ENCODE measurements around the gene CAPN10.
A peak's percentile ranks its signal among the peaks of the same experiment; 100 is the strongest.

The CAPN10 gene

DNA sequence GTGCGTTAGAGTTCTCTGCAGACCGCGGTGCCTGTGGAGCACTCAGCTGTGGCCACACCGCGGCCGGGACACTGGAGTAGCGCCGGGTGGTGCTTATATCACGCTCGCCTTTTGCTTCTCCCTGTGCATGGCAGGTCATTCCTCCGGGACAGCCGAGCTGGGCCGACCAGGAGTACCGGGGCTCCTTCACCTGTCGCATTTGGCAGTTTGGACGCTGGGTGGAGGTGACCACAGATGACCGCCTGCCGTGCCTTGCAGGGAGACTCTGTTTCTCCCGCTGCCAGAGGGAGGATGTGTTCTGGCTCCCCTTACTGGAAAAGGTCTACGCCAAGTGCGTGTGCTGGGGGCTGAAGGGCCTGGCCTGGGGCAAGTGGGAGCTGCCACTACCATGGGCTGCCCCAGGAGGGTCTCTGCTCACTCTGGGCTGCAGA is 4.2 kb downstream of the CAPN10 start:
- DNase-seq = no peak

DNA sequence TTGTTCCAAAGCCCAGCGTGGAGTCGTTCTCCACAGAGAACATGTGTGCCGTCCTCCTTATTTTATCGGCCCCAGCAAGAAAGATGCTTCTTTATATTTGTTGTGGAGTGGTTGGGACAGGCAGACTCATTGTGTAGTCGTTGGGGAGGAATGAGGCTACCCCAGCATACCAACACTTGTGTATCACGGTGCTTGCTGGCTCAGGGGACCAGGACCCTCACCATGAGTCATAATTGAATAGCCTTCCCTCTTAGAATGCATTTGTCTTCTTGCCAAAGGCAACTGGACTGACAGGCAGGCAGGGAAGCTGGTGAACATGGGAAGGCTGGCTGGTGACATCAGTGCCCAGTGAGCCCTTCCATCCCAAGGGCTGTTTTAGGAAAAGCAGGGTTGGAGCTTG is 4.7 kb downstream of the CAPN10 start:
- no peak for DNase-seq

DNA sequence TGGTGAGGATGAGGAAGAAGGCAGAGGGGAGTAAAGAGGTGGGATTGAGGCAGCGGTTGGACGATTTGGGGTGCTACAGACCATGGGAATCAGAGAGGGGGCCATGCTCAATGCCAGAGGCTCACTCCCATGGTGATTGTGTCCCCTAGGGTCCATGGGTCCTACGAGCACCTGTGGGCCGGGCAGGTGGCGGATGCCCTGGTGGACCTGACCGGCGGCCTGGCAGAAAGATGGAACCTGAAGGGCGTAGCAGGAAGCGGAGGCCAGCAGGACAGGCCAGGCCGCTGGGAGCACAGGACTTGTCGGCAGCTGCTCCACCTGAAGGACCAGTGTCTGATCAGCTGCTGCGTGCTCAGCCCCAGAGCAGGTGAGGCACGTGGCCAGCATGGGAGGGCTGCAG is 5.2 kb downstream of the CAPN10 start:
- DNase-seq = no peak

DNA sequence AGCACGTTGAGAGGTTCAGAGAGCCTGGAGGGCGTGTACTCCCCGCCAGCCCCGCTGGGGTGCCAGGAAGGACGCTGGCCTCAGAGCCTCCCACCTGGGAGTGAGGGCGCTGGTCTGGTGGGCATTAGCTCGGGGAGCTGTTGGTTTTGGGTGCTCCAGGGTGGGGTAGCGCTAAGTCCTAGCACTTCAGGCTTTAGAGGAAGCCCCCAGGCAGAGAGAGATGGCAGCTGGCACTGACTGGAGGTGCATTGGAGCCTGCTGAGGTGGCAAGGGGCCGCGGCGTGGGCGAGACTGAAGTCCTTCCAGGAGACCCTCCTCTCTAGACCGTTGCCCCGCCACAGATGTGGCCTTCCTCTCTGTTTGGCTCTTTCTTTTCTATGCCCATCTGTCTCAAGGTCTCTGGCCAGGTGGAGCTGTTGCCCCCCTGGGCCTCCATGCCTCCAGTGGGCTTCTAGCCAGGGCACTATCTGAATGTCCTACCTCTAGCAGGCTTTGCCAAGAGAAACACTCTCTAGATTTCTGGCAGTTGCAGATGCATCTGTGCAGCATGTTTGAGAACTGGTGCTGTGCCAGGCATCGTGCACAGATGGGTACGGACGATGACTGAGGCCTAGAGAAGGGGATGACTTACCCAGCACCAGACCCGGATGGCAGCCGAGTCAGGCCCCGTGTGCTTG is 6.6 kb downstream of the CAPN10 start:
- DNase-seq = no peak

DNA sequence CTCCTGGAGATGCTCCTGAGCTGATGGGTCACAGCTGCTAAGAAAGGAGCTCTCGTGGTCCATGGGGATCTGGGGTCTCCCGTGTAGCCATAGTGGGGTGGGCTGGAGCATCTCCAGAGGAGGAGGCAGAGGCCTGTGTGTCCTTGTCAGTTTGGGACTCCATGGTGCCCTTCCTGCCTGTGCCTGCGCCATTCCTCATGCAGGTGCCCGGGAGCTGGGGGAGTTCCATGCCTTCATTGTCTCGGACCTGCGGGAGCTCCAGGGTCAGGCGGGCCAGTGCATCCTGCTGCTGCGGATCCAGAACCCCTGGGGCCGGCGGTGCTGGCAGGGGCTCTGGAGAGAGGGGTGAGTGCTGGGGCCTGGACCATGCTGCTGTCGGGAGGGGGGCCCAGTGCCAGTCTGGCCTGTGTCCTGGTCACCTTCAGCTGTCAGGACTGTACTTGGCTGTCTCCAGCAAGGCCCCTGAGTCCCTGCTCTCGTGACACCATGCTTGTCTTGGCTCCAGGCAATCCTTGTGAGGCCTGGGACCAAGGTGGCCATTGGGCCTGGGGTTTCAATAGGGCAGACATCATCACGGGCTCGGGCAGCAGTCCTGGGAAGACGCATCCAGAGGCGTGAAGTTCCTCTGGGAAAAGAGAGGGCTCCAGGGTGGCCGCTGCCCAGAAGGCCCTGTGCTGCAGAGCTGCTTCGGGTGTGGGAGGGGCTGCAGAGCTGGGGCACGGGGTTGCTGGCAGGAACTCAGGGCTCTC is 7.3 kb downstream of the CAPN10 start:
- no peak for DNase-seq

DNA sequence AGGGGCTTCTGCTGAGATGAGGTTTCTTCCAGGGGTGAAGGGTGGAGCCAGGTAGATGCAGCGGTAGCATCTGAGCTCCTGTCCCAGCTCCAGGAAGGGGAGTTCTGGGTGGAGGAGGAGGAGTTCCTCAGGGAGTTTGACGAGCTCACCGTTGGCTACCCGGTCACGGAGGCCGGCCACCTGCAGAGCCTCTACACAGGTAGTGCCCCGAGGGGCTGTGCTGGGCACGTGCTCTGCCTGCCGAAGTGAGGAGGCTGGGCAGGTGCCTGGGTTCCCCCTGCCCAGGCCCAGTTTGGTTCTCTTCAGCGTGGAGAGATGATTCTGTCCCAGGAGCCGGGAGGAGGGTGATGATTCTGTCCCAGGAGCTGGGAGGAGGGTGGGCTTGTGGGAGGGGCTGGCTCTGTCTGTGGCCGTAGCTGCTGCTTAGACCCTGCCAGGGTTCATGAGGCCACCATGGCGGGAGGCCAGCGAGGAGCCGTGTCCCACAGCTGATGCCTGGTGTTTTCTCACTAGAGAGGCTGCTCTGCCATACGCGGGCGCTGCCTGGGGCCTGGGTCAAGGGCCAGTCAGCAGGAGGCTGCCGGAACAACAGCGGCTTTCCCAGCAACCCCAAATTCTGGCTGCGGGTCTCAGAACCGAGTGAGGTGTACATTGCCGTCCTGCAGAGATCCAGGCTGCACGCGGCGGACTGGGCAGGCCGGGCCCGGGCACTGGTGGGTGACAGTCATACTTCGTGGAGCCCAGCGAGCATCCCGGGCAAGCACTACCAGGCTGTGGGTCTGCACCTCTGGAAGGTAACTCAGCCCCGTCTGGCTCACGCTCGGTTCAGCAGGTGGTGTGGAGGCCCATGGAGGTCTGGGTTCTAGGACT is 8.2 kb downstream of the CAPN10 start:
- no peak for DNase-seq

DNA sequence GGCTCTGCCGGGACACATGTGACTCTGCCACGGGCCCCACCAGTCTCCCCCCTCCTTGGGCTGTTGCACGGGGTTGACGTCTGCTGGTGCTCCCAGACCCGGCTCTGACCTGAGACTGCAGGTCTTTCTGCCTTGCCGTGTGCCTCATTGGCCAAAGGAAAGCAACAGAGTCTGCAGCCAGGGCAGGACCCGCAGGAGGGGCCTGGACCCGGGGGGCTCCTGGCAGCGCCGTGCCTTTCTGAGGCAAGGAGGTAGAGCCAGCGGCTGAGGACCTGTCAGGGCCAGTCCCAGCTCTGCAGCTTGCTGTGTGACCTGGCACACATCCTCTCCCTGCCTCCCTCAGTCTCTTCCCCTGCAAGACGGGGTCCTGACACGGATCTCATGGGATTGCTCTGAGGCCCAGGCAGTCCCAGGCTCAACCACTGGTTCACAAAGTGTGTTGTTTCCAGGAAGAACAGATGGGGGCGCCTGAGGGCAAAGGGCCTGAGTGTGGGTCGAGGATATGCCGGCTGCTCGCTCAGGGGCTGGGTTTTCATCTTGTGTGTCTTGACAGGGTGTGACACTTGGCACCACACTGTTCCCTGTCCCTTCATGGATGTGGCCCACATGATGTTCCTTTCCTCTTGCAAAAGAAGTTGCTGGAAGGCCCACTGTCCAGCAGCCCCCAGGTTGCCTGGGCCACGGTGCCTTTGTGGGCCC is 9.0 kb downstream of the CAPN10 start:
- peak; percentile 26 for DNase-seq

DNA sequence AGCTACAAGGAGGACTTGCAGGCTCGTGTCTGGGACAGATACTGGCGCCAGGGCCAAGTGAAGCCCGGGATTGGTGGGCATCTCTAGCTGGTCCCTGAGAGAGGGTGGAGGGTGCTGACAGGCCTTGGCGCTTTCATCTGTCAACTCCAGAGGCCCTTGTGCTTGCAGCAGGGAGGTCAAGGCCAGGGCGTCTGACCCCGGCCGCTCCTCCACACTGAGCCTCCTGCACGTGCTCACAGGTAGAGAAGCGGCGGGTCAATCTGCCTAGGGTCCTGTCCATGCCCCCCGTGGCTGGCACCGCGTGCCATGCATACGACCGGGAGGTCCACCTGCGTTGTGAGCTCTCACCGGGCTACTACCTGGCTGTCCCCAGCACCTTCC is 9.5 kb downstream of the CAPN10 start:
- no peak for DNase-seq

DNA sequence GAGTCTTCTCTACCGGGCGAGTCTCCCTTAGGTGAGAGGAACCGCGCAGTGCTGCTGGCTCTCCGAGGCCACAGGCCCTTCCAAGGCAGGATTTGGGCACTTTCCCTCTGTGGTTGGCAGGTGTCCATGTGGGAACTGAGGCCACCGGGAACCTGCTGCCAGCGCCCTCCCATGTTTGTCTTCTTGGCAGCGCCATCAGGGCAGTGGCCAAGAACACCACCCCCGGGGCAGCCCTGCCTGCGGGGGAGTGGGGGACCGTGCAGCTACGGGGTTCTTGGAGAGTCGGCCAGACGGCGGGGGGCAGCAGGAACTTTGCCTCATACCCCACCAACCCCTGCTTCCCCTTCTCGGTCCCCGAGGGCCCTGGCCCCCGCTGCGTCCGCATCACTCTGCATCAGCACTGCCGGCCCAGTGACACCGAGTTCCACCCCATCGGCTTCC is 10.0 kb downstream of the CAPN10 start:
- DNase-seq = no peak

DNA sequence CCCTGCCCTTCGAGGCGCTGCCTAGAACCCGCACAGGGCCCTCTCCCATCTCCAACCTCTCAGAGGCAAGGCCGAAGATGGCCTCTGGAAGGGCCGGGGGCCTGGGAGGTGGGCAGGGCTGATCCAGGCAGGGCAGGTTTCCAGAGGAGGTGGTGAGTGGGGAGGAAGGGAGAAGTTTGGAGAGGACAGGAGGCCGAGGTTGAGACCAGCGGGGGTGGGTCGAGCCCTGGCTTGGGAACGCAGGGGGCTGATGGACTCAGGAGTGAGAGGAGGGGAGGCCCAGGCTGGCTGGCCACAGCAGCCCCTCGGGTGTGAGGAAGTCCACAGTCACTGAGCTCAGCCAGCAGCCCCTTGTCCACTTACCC is 10.5 kb downstream of the CAPN10 start:
- DNase-seq = no peak

DNA sequence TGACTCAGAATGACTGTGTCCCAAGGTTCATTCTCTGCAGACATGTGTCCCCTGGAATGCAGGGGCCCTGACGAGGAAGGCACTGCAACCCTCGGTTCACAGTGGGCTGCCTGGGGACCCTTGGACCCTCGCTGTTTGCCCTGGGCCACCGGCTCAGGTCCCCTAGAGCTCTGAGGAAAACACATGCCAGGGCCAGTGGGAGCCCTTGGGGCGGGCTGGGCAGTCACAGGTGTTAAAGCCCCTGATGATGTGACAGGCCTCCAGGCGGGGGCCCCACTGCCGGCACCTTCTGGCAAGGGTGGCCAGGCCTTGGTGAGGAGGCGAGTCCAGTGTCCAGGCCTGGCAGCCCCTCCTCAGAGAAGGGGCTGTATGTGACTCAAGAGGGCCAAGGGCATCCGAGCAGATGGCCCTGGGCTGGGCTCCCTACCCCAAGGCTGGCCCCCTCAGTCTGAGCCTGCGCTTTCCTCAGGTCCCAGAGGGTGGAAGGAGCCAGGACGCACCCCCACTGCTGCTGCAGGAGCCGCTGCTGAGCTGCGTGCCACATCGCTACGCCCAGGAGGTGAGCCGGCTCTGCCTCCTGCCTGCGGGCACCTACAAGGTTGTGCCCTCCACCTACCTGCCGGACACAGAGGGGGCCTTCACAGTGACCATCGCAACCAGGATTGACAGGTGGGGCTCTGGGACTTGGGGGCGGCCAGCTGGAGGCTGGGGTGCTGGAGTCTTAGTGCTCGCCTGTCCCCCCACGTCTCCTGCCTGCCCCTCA is 11.1 kb downstream of the CAPN10 start:
- no peak for DNase-seq

DNA sequence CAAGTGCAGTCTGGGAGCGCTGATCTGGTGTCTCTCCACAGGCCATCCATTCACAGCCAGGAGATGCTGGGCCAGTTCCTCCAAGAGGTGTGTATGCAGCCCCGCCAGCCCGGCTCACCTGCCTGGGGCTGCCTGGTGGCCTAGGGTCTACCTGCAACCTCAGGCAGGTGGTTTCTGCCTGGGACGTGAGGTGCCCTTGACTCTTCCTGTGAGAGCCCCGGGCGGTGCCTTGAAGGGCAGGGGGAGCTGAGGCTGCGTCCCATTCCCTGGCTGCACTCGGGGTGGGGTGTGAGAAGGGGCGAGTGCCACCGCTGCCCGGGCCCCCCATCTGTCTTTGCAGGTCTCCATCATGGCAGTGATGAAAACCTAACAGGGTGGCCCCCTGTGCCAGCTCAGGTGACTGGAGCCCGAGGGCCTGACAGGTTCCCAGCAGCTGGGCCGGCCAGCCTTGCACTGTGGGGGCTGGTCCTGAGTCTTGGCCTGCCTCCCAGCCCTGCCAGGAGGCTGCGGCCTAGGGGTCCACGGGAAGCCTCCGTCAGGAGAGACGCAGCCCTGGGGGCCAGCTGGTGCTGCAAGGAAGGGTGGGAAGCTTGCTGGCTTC is 11.9 kb downstream of the CAPN10 start:
- DNase-seq = no peak

DNA sequence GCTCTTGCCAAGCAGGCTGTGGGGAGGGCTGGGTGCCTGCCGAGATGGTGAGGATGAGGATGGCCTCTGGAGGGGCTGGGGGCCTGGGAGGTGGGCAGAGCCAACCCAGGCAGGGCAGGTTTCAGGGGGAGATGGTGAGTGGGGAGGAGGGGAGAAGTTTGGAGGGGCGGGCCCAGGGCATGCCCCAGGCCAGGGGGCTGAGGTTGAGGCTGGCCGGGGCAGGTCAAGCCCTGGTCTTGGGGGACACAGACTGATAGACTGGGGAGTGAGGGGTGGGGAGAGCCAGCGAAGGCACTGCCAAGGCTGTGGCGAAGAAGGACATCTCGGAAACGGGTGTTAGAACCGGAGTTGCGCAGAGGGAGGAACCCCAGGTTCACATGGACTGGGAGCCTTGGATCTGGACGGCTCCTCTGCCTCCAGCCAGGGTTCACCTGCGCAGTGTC is 12.6 kb downstream of the CAPN10 start:
- DNase-seq = no peak

DNA sequence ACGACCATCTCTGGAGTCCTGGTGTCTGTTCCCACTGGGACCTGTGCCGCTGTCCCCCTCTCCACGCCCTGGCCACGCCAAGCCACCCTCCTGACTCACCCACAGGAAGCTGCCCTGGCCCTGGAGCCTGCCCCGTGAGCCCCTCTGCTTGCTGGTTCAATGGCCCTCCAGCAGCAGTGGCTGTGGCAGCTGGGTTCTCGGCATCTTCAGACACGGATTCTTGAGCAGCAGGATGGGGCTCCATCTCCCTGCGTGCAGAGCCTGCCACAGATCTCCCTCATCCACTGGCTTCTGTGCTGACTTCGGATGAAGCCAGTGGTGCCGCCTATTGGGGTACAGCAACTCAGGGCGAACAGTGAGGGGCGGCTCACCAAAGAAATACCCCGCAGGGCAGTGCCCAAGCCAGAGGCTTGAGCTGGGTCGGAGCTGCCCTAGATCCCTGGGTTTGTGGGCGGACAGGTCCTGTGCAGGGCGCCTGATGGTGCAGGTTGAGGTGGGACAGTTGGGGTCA is 14.0 kb downstream of the CAPN10 start:
- DNase-seq = no peak

DNA sequence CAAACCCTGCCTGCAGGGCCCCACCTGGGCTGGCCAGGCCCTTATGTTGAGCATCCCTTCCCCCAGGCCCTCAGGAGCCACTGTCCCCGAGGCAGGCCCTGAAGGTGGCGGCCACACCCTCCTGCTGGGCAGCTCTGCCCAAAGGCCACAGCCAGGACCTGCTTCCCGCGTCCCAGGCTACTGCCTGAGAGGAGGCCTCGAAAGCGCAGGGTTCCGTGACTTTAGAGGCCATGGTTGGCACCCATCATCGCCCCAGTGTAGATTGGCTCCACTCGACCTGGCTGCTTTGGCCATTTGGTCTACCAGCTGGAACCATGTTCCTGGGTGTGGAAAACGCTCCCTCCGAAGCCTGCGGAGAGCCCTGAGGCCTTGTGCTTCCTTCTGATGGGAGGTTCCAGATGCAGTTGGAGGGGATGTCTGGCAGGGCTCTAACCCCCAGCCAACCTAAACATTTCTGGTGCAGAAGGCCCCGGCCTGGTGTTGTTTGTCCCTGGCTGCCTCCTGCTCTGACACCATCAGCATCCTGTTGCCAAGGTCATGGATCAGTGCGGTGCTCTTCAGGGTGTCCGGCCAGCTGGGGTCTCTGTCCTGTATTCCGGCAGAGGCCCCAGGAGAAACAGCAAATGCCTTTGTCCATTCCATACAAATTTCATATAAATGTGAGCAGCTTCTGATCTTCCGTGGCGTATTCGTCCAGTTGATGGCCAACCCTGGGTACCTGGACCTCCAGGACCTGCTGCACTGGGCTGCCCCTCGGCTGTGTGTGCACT is 14.7 kb downstream of the CAPN10 start:
- no peak for DNase-seq

DNA sequence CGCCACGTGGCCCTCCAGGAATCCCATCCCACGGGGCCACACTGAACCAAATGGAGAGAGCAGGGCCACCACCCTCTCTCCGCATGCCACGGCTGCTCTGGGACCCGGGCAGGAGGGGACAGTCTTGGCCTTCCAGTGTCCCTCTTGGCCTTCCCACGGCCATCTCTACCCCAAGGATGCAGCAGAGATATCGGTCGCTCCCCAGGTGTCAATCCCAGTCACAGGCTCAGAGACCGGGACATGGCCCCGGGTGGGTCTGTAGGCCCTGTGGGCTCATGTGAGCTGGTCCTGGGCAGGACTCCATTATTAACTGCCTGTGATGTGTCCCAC is 15.3 kb downstream of the CAPN10 start:
- DNase-seq = no peak

DNA sequence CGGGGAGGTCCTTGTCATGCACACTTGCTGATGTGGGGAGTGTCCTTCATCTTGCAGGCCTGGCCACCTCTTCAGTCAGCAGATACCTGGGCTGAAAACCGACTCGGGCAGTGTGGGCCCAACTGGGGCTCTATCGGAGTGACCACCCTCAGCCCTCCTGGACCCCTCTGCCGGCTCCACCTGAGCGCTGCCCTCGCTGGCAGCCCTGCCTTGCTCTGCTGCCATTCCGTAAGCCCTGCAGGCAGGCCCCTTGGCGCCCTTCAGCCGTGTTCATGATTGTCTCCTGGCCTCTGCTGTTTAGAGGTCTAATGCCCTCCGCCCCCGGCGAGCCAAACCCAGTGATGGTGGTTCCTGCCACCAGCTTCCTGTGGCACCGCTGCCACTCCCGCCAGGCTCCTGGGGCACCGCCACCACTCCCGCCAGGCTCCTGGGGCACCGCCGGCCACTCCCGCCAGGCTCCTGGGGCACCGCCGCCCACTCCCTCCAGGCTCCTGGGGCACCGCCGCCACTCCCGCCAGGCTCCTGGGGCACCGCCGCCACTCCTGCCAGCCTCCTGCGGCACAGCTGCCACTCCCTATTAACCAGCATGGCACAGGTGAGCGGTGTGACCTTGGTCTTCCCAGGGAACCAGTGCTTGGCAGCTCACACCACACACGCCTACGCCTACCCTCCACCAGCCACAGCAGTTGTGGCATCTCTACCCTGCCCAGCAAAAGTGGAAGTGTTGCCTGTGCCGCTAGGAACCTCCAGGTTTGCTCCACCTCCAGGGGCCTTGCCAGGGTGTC is 15.9 kb downstream of the CAPN10 start:
- no peak for DNase-seq

DNA sequence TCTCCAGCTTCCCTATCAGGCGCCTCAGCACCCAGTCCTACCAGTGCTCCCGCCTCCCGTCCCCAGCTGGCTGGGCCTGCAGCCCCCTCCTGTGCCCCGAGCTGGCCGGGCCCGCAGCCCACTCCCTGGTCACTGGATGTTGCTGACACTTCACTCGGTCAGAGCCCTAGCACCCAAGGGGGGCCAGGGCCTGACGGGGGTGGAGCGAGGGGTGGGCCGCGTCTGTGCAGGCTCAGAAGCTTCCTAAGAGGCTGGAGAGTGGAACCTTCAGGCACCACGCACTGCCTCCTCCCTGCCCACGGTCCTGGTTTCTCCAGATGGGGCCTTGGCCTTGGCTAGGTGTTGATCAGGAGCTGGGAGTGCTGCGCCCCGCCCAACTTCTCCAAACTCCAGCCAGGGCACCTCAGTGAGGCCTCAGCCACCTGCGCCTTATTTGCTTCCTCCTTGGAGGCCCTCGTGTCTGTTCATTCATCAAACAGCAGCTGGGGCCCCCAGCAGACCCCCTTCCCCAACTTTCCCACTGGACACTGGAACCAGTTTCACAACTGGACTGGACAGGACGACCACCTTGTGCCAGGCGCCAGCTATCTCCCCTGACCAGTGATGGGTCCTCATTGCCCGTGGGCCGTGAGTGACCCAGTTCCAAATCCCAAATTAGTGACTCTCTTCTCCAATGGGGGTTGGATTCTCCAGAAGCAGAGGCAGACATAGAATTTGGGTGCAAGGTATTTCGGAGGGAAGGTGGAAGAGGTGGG is 16.7 kb downstream of the CAPN10 start:
- DNase-seq = no peak

DNA sequence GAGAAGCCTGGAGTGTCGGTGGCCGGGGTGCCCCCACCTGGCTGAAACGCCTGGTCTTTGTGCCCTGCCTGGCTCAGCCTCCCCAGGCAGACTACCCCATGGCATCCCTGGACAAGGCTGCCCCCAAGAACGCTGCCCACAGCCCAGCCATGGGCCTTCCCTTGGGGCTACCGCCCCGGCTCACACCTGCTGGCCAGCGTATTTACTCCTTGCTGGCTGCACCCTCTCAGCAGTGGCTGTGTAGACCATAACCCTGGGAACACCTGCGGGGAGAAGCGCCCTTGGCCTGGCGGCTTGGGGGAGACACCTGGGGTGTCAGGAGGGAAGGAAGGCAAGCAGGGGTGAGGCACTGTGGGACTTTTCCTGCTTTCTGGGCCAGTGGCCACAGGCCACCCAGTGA is 17.3 kb downstream of the CAPN10 start:
- DNase-seq = no peak

Data from inflammatory macrophage treated with lipopolysaccharide for 4 hours (primary cell).